OCI-LY7 (cell line): Measurements from ENCODE around the gene HLCS.

Source experiments
- EZH2phosphoT487 ChIP-seq: fragments of 200-600 bp; sonication (generic); IDR thresholded peaks from 2 replicates; pipeline ENCODE4 v1.6.1; 2018; ENCODE audit warnings: low read depth, borderline replicate concordance, mild to moderate bottlenecking, mixed run types, antibody characterized with exemption, low read length, moderate library complexity, mixed read lengths
- TF ChIP-seq, protein P1 (sequence below): fragments of 200-600 bp; sonication (generic); conservative IDR thresholded peaks from 2 replicates; pipeline ENCODE4 v1.5.1; 2014; ENCODE audit warnings: mild to moderate bottlenecking, antibody characterized with exemption, low read length, moderate library complexity, mixed read lengths

GRCh38 chr21:36704958-36705678 lies 261.4 kb downstream of the HLCS start:
- TF ChIP-seq, protein P1, sequence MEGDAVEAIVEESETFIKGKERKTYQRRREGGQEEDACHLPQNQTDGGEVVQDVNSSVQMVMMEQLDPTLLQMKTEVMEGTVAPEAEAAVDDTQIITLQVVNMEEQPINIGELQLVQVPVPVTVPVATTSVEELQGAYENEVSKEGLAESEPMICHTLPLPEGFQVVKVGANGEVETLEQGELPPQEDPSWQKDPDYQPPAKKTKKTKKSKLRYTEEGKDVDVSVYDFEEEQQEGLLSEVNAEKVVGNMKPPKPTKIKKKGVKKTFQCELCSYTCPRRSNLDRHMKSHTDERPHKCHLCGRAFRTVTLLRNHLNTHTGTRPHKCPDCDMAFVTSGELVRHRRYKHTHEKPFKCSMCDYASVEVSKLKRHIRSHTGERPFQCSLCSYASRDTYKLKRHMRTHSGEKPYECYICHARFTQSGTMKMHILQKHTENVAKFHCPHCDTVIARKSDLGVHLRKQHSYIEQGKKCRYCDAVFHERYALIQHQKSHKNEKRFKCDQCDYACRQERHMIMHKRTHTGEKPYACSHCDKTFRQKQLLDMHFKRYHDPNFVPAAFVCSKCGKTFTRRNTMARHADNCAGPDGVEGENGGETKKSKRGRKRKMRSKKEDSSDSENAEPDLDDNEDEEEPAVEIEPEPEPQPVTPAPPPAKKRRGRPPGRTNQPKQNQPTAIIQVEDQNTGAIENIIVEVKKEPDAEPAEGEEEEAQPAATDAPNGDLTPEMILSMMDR, result no peak
- TF ChIP-seq EZH2phosphoT487, result no peak
